Posterior vena cava (tissue), 2 donors: ENCODE measurements around the gene ADAP1. TPM values are rescaled to one million over a fixed set of nuclear protein-coding genes. Genes with fewer than 3 reads are reported as not detected.

Experiments
- DNase-seq: peaks from one replicate; pipeline ENCODE4 v3.0.0-alpha.2; 2020; ENCODE audit warnings: low spot score
- intact Hi-C, 2 donors: fragments of 100-400 bp; cut with DNase I; formaldehyde crosslinking; loops; one replicate each; pipeline versions ENCODE4 v1.14.1 to v1.14.2; 2022 to 2023
- total RNA-seq, 2 donors: library from RNA; stranded (reverse); fragmentation: NEBNext Ultra II Directional; extraction: Animal tissue kit (Norgen Biotek cat#: 25700); gene quantifications; one replicate each; pipeline ENCODE4 v1.2.1, GENCODE V29; 2021
- donor health status: DM: yes; HTN: yes; CAD: no.
- donor health status: DM: yes; HTN: yes; CAD: no.

The ADAP1 gene
- total RNA-seq, 2 donors from 2014 or later = 16.3 to 17.8 TPM

DNA sequence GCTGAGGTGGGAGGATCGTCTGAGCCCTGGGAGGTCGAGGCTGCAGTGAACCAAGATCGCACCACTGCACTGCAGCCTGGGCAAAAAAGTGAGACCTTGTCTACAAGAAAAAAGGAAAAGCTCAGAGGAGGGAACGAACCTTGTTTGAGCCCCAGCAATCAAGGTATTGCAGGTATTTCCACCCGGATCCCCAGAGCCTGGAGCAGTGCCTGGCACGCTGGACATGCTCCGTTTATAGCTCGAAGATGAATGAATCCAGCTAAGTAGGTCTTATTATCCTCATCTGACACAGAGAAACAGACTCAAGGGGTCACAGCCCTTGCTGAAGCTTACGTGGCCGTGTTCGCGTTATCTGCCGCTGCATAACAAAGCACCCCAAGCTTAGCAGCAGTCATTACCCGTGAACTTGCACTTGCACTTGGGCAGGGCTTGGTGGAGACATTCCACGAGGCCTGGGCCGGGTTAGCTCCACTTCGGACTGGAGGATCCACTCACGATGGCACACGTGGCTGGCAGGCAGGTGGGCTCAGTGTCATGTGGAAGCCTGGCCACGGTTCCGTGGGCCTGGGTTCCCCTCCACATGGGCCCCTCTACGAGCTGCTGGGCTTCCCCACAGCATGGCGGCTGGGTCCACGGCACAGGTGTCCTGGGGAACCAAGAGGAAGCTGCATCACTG, 24.1 kb upstream of the ADAP1 start:
- DNase-seq = no peak
- intact Hi-C loops = no loop called here

DNA sequence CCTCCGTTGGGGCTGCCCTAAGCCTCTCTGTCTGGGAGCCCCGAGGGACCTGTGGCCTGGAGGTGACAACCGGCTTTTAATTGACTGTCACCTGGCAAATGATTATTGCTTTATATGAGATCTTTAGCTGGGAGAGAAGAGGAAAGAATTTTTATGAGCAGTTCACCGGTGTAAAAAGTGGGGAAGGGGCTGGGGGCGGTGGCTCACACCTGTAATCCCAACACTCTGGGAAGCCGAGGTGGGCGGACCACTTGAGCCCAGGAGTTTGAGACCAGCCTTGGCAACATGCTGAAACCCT, 23.5 kb upstream of the ADAP1 start:
- intact Hi-C loops = no loop called here
- no peak for DNase-seq

DNA sequence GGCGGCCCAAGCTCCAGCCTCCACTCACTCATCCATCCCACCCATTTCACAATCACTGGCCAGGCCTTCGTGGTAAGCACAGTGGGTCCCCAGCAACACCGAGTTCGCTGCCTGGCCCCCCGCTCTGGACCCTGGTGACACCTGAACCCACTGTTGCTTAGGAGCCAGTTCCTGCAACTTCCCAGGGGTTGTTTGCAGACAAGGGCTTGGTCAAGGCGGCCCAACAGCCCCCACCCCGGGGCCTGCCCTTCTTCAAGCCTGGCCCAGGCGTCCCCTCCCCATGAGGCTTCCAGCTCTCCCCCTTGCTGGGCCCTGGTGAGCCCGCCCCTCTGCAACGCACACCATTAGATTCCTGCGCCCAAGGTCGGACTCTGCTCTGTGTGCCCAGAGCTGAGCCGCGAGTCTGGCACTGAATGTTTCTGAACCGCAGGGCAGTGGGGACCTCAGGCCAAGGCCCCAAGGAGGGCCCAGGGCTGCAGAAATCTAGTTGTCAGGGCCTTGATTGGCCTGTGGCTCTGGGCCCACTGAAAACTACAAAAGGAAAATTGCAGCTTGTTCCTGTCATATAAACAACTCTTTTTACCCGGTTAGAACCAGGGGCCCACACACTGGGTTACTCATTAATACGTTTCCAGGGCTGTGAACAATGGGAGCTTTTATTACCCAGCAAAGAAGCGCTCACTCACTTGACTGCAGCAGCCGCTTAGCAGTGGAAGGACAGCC, 23.0 kb upstream of the ADAP1 start:
- DNase-seq = no peak
- intact Hi-C loops = no loop called here

DNA sequence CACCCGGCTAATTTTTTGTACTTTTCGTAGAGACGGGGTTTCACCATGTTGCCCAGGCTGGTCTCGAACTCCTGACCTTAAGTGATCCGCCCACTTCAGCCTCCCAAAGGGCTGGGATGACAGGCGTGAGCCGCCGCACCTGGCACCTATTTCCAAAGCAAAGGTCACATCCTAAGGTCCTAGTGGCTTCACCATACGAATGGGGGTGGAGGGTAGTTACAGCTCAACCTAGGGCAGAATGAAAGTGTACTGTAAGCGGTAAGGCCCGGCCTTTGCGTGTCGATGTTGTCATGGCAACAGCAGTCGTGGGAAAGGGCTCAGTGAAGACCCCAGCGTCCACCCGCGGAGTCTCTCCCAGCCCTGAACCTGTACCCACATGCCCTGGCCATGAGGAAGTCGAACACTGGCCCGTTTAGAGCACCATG, 22.4 kb upstream of the ADAP1 start:
- DNase-seq = no peak
- intact Hi-C loops = no loop called here

DNA sequence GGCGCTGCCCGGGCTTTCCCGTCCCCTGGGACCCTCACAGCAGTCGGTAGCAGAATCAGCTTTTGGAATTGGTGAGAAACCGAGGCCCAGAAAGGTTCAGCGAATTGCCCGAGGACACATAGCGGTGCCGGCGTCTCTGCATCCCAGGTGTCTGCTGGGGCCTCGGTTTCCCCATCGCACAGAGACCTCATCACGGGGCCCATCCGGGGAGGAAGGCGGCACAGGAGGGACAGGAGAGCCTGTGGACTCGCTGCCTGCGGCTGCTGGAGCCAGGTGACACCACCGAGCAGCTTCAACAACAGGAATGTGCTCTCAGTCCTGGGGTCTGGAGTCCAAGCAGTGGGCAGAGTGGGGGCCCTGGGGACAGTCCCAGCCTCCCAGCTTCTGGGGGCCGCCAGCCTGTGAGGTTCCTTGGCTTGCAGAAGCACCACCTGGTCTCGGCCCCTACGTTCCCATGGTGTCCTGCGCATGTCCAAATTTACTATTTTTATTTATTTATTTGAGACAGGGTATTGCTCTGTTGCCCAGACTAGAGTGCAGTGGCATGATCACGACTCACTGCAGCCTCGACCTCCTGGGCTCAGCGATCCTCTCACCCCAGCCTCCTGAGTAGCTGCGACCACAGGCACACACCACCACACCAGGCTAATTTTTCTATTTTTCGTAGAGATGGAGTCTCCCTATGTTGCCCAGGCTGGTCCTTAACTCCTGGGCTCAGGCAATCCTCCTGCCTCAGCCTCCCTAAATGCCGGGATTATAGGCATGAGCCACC, 21.4 kb upstream of the ADAP1 start:
- intact Hi-C loops = no loop called here
- DNase-seq = no peak

DNA sequence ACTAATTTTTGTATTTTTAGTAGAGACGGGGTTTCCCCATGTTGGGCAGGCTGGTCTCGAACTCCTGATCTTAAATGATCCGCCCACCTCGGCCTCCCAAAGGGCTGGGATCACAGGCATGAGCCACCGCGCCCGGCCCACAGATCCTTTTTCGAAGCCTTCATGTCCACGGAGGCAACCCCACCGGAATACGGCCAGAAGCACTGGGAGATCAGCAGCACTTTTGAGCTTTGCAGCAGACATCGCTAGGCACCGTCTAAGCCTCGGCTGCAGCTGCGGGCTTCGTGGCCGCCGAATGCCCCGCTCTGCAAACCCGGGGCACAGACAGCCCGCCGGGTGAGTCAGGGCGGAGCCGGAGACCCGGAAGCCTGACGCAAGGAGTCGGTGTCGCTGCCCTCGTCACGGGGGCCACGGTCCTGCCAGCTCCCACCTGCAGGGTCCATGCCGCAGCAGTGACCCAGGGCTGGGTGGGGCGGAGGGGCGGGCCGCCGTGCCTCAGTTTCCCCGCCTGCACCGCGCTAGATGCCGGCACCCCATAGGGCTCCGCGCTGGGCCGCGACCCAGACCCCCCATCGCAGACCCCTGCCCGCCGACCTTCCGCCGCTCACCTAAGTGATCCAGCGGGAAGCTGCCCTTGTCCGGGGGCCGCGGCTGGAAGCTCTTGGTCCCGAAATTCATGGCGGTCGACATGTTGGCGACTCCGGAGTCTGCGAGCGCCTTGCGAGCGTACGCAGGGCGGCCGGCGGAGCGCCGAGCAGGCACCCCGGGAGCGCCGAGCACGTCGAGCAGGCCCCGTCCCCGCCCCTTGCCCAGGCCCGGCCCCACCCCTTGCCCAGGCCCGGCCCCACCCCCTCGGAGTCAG, 20.6 kb upstream of the ADAP1 start, which contains the start of gene COX19:
Gene COX19 (minus strand): TSS at position 730 of the 862 bp plus-strand sequence. CDS start 40 bp downstream, at position 690.
- intact Hi-C loops = no loop called here
- DNase-seq = peak; percentile 98

DNA sequence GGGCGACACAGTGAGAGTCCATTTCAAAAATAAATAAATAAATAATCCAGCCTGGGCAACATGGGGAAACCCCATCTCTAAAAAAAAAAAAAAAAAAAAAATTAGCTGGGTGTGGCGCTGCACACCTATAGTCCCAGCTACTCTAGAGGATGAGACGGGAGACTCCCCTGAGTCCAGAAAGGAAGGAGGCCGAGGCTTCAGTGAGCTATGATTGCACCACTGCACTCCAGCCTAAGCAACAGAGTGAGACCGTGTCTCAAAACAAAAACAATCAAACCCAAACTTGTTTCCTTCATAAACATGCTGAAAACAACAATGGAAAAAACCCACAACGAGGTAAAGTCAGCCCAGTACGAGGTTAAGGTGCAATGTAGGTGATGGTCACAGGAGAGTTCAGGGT, 19.7 kb upstream of the ADAP1 start:
- intact Hi-C loops = no loop called here
- no peak for DNase-seq

DNA sequence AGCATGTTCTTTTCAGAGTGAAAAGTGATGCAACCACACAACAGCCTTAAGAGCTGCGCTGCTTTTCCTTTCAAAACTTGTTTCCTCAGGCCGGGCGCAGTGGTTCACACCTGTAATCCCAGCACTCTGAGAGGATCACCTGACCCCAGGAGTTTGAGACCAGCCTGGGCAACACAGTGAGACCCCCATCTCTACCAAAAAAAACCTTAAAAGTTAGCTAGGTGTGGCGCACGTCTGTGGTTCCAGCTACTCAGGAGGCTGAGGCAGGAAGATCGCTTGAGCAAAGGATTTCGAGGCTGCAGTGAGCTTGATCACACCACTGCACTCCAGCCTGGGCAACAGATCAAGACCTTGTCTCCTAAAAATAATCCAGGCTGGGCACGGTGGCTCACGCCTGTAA, 18.8 kb upstream of the ADAP1 start:
- intact Hi-C loops = no loop called here

DNA sequence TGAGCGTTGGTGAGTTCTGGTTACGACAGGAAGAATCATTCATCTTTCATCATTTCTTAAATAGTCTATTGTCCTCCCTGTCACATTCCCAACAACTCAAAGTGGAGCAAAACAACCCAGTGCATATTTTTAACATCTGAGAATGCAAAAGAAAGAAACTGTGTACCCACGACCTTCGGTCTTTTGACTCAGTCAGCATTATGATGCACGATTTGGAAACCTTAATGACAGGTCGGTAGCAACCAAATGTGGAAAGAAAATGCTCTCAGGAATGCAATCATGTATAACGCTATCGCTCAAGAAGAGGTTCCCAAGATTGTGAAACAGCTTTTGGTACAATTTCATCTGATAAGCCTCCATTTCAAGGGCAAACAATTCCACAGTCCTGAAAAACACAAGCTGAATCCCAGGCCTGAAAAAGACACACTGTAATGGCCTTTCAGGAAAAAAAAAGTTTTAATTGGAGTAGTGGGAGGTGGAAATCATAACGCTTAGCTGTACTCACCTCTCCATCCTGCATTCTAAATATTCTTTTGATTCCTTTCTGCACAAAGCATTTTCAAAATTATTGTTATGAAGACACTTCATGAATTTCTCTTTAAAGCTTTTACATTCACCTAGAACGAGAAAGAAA, 18.3 kb upstream of the ADAP1 start:
- no peak for DNase-seq
- intact Hi-C loops = no loop called here

More for the DNA sequence above, 18.8 kb upstream of the ADAP1 start:
- no peak for DNase-seq

DNA sequence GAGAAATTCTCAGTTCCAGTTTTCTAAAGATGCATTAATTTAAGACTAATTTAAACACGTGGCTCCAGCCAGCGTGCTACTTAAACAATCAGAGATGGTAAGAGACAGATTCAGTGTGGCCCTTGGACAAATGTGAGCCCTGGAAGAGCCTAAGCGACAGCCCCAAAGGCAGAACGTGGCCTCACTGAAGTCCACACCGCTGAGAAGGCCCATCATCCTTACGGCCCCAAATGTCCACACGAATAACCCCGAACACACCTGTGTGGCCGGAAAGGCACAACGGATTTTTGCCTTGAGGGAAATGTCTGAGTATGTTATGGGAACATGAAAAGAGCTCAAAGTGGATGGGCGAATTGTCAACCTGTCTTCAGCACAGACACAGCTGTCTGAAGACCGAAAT, 17.6 kb upstream of the ADAP1 start:
- intact Hi-C loops = no loop called here
- no peak for DNase-seq

DNA sequence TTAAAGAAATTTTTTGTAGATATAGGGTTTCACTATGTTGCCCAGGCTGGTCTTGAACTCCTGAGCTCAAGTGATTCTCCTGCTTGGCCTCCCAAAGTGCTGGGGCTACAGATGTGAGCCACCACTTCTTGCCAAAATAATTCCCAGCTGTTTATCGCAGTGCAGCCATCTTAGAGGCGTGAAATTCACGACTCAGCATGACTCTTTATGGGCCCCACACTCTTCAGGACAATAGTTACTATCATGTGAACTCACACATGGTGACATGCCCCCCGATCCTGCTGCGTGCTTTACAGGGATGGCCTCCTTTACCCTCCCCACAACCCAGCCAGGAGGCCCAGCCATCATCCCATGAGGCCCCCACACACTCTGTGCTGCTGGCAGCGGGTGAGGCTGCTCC, 16.3 kb upstream of the ADAP1 start:
- intact Hi-C loops = no loop called here

DNA sequence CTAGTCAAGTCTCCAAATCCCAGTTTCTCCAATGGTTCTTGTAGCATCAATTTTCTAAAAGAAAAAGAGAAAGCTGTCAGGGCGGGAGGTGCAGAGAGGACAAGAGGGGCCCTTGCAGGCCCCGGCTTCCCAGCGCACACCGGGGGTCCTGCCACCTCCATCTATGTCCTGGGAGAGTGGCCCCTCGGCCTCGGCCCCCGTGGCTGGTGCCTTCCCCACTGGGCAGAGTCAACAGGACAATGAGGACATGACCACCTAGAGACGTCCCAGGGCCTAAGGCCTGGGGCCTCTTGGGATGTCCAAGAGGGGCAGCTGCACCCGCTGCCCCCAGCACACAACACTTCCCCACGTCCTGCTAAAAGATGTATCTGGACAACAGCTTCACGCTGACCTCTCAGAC, 14.9 kb upstream of the ADAP1 start:
- no peak for DNase-seq
- intact Hi-C loops = no loop called here

More for the DNA sequence above, 16.3 kb upstream of the ADAP1 start:
- no peak for DNase-seq

DNA sequence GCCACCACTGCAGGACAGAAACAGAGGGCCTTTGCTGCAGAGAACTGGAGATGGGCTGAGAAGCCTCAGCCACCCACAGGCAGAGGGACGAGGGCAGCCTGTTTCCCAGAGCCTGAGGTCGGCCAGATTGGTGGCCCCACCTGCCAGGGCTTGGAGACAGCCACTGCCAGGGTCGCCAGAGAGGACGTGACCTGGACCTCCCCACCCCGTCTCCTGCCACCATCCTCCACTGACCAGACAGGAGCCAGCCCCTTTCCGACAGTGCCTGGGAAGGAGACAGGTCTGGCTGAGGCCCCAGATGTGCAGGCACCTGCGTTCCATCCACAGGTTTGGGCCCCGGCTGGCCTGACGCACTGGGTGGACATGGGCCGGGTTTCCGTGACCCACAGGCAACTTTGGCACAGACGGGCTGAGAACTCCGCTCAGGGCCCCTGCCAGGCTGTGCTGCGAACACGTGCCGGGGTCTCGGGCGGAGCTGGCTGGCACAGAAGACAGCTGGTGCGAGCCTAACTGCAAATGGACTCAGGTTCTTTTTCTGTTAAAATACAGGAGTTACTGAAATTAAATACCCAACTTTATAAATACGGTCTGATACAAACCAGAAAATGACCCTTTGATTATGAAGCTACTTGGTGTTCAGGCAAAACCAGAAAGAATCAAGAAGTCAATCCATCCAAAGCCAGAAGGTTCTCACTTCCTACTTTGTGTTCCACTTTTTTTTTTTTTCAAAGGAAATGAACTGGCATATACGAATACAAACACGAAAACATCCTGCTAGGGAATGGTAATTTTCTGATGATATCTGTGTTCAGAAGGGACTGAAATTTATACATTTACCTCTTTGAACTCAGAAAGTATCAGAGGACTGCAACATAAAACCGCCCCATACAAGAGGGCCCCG, 14.0 kb upstream of the ADAP1 start:
- DNase-seq = no peak
- intact Hi-C loops = no loop called here

DNA sequence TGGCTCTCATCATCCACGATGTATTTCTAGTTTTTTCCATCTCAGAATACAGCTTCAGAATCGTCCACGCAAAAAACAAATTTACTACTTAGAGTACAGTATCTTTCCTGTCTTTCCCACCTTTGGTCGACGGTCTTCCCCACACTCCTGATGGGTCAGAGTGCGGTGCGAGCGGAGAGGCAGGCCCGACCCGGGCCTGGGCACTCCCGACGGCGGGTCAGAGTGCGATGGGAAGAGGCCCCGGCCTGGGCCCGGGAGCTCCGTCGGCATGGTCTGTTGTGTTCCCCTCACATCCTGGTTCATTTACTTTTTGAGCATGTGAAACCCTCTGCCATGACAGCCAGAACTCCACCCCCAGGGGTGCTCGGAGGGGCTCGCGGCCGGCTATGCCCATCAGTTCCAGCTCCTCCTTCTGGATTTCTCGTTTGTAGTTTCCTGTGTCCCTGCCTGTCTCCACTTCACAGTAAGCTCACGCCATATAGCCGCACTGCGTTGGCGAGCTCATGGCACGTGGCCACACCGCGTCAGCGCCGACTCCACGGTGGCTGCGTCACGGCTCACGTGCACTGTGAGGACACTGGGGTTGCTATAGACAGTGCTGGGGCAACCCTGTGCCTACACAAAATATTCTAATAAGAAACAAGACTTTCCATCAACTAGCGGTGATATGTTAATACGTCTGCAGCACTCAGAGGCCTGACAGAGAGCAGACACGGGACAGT, 13.0 kb upstream of the ADAP1 start:
- intact Hi-C loops = no loop called here
- no peak for DNase-seq

DNA sequence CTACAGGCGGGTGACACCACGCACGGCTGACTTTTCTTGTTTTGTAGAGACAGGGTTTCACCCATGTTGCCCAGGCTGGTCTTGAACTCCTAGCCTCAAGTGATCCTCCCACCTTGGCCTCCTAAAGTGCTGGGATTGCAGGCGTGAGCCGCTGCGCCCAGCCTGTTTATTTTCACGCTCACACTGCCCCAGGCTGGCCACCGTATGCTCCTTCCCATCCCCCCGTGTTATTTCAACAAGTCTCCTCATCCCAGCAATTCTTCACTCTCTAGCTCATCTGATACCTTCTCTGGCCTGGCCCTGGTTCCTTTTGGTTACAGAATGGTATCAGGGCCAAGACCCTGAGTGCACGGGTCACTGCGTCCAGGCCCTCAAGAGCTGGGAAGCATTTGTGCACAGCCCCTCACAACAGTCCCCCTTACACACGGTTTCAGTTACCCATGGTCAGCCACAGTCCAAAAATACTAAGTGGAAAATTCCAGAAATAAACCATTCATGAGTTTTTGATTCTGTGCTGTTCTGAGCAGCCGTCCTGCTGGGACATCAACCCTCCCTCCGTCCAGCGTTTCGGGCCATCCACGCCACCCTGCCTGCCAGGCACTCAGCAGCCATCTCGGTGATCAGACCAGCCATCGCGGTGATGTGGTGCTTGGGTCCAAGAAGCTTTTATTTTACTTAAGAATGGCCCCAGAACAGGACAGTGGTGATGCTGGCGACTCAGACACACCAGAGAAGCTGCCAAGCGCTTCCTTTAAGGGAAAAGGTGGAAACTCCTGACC, 12.0 kb upstream of the ADAP1 start:
- DNase-seq = no peak

DNA sequence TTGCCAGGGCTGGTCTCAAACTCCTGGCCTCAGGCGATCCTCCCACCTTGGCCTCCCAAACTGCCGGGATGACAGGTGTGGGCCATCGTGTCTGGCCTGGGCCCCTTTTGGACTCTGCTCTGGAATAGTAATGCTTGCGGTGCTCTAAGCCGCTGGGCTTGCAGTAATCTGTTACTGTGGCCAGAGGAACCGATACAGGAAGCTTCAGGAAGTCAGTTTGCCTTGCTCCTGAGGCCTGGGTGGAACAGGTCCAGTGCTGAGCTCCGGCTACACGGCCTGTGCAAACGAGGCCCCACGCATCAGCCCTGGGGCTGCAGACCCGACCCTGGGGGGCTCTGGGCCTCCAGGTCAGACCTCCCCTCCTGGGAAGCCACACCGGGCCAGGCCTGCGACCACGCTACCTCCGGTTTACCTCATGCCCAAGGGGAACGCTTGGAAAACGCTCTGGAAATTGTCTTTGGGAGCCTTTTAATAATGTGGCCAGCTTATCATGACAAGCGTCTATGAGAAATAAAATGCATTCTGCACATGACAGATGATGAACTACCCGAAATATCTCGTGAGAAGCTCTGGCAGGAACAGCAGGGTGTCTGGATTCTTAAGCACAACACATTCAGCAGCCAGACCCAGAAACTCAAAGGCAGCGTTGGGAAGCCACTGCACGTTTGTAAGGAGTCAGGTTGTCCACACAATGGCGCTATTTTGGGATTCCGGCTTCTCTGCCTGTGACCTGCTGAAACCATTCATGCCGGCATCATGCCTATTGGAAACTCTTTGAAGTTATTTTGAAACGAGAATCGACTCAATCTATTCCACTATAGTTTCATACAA, 10.1 kb upstream of the ADAP1 start:
- DNase-seq = peak; percentile 80
- intact Hi-C loops = no loop called here

More for the DNA sequence above, 12.0 kb upstream of the ADAP1 start:
- intact Hi-C loops = no loop called here
